Dedifferentiated amniotic fluid mesenchymal stem cell (primary cell): ENCODE data around the gene TAF9.
"Not testable (repeated sequence)": the region's sequence is repeated elsewhere in the genome, so short reads cannot be mapped to it uniquely, and the experiment has no call there.

Experiments
- DNase-seq: peaks from one replicate; pipeline ENCODE4 v3.0.0-alpha.2; 2016; ENCODE audit errors: extremely low spot score

Gene TAF9

GRCh38 chr5:69335341-69335935 lies 33.9 kb downstream of the TAF9 start:
- DNase-seq: no peak

GRCh38 chr5:69334793-69335268 lies 34.5 kb downstream of the TAF9 start:
- peak; percentile 75 for DNase-seq

DNA sequence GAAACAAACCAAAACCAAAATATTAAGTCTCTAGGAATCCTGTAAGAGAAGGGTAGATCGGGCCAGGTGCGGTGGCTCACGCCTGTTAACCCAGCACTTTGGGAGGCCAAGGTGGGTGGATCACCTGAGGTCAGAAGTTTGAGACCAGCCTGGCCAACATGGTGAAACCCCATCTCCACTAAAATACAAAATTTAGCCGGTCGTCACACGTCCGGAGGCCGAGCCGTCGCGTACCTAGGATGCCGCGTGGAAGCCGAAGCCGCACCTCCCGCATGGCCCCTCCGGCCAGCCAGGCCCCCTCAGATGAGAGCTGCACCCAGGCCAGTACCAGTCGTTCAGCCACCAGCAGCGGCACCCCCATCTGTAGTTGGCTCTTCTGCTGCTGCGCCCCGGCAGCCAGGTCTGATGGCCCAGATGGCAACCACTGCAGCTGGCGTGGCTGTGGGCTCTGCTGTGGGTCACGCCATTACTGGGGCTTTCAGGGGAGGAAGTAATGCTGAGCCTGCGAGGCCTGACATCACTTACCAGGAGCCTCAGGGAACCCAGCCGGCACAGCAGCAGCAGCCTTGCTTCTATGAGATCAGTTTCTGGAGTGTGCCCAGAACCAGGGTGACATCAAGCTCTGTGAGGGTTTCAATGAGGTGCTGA lies 35.5 kb downstream of the TAF9 start:
- DNase-seq: not testable (repeated sequence)

- DNase-seq: no peak
Measured at GRCh38 chr5:69331528-69332445, 37.5 kb downstream of the TAF9 start.

DNA sequence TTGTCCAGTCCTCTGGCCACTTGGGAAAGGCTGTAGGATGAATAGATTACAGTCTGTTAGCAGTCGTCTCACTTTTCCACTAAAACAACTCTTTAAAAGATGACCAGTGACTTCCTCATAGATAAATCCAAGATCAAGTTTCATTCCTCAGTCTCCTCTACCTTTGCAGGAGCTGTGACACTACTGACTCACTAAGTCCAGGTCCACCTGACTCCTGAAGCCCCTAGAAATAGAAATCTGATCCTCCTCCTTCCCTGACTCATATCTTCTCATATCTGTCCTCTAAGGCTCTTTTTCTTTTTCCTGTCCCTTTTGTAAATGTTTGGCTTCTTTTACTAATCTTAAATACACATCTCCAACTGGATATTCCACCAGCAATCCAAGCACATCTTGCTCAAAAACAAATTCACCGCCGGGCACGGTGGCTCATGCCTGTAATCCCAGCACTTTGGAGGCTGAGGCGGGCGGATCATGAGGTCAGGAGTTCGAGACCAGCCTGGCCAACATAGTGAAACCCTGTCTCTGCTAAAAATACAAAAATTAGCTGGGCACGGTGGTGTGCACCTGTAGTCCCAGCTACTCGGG lies 39.3 kb downstream of the TAF9 start:
- DNase-seq: no peak

- no peak for DNase-seq
Measured at GRCh38 chr5:69326365-69326764, 43.0 kb downstream of the TAF9 start.

- DNase-seq: no peak
Measured at GRCh38 chr5:69317391-69317790, 51.9 kb downstream of the TAF9 start.

DNA sequence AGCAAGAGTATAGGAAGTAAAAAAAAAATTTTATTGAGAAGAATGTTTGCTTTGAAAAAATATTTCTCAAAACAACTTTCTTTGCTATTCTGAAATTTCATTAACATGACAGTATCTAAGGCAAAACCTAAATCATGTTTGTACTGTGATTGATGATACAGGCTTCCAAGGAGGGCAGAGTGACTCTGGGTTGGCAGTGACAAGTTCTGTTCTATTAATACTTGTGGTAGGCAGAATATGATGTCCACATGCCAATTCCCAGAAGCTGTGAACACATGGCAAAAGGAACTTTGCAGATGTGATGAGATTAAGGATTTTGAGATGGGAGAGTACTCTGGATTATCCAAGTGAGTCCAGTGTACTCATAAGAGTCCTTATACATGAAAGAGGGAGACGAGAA lies 53.3 kb downstream of the TAF9 start:
- DNase-seq: no peak
